ENCODE measurements around the gene SMO. TPM values are rescaled to one million over a fixed set of nuclear protein-coding genes. Genes with fewer than 3 reads are reported as not detected.

The SMO gene
- total RNA-seq (2022; extraction: Qiagen RNA extraction; ENCODE audit: low read depth) = 11.5 to 16.2 TPM (median 13.6 TPM) in 5 replicates

GRCh38 chr7:129188372-129188891 is at the start of gene SMO:
SMO (plus strand) TSS chr7:129188633; CDS start chr7:129189152, 519 bp downstream.

GRCh38 chr7:129144095-129144833 is 44.2 kb upstream of the SMO start, which contains the start of gene TSPAN33:
TSPAN33 (plus strand) TSS chr7:129144707; CDS start chr7:129144981, 274 bp downstream.

GRCh38 chr7:129224251-129225205 is 36.1 kb downstream of the SMO start, which contains the start of gene AHCYL2:
AHCYL2 (plus strand) TSS chr7:129225030.

Other genes starting within 250 kb of the SMO start
- gene TNPO3, start 133.5 kb upstream of the SMO start, total RNA-seq (2022; extraction: Qiagen RNA extraction; ENCODE audit: low read depth) = 38.8 to 42.8 TPM (median 42.3 TPM) in 5 replicates
- gene TSPAN33, start 43.9 kb upstream of the SMO start, total RNA-seq (2022; extraction: Qiagen RNA extraction; ENCODE audit: low read depth) = 4.6 to 6.8 TPM (median 6.5 TPM) in 5 replicates
- 4.8 to 6.5 TPM (median 5.9 TPM) in 5 replicates for gene AHCYL2, start 36.4 kb downstream of the SMO start, total RNA-seq (2022; extraction: Qiagen RNA extraction; ENCODE audit: low read depth)
- gene STRIP2, start 245.8 kb downstream of the SMO start, total RNA-seq (2022; extraction: Qiagen RNA extraction; ENCODE audit: low read depth) = 5.6 to 9.8 TPM (median 8.7 TPM) in 5 replicates